WTC11 (cell line): Measurements from ENCODE around the gene PRR14. TPM values are rescaled to one million over a fixed set of nuclear protein-coding genes. Genes with fewer than 3 reads are reported as not detected.

ENCODE experiments used
- ATAC-seq: fragments of 200-7000 bp; cut with Tn5 transposase; 2 replicates; pipeline ENCODE4 v1.10.0; 2021; ENCODE audit warnings: mild to moderate bottlenecking, moderate library complexity
- CTCF ChIA-PET: fragments of 300-600 bp; sonication (Branson Sonifier 250); formaldehyde crosslinking; loops from one replicate; lab custom pipeline; 2021; ENCODE audit warnings: antibody characterized with exemption; lab: Charles Lee
- POLR2A ChIA-PET: fragments of 350-600 bp; sonication (Branson Sonifier 250); formaldehyde crosslinking; loops from one replicate; lab custom pipeline; 2021; ENCODE audit warnings: antibody characterized with exemption; lab: Charles Lee
- DNase-seq: peaks from one replicate; pipeline ENCODE4 v3.0.0; 2021; ENCODE audit warnings: low spot score
- H3K27ac Mint-ChIP-seq: 2 replicates; pipeline ENCODE4 v1.8.0; 2021; ENCODE audit warnings: mixed read lengths
- H3K27me3 Mint-ChIP-seq: 2 replicates; pipeline ENCODE4 v1.8.0; 2021; ENCODE audit warnings: low read depth, mild to moderate bottlenecking, moderate library complexity, mixed read lengths
- H3K36me3 Mint-ChIP-seq: 2 replicates; pipeline ENCODE4 v1.8.0; 2021; ENCODE audit warnings: mixed read lengths
- H3K4me1 Mint-ChIP-seq: 2 replicates; pipeline ENCODE4 v1.8.0; 2022; ENCODE audit warnings: mixed read lengths
- H3K4me3 Mint-ChIP-seq: 2 replicates; pipeline ENCODE4 v1.8.0; 2021; ENCODE audit warnings: mild to moderate bottlenecking, moderate library complexity, mixed read lengths
- H3K9me3 Mint-ChIP-seq: 2 replicates; pipeline ENCODE4 v1.8.0; 2021; ENCODE audit warnings: mixed read lengths
- ATF1 ChIP-seq: sonication (generic); formaldehyde crosslinking; IDR thresholded peaks from 2 replicates; pipeline ENCODE4 v1.8.1; 2023; ENCODE audit warnings: mild to moderate bottlenecking, moderate library complexity, missing genetic modification reagents
- CREB1 ChIP-seq: sonication (generic); formaldehyde crosslinking; IDR thresholded peaks from 2 replicates; pipeline ENCODE4 v1.8.0; 2023; ENCODE audit warnings: mild to moderate bottlenecking, missing genetic modification reagents
- E2F1 ChIP-seq: sonication (generic); formaldehyde crosslinking; IDR thresholded peaks from 2 replicates; pipeline ENCODE4 v1.8.0; 2022; ENCODE audit warnings: mild to moderate bottlenecking, missing genetic modification reagents
- ESRRA ChIP-seq: sonication (generic); formaldehyde crosslinking; IDR thresholded peaks from 2 replicates; pipeline ENCODE4 v1.8.1; 2022; ENCODE audit warnings: mild to moderate bottlenecking, missing genetic modification reagents, borderline replicate concordance
- FOXK1 ChIP-seq: sonication (generic); formaldehyde crosslinking; IDR thresholded peaks from 2 replicates; pipeline ENCODE4 v1.8.0; 2022; ENCODE audit warnings: mild to moderate bottlenecking, moderate library complexity, missing genetic modification reagents
- FOXP4 ChIP-seq: sonication (generic); formaldehyde crosslinking; IDR thresholded peaks from 2 replicates; pipeline ENCODE4 v1.8.0; 2022; ENCODE audit warnings: mild to moderate bottlenecking, missing genetic modification reagents
- NFYB ChIP-seq: sonication (generic); formaldehyde crosslinking; conservative IDR thresholded peaks from 2 replicates; pipeline ENCODE4 v1.8.0; 2022; ENCODE audit warnings: low read depth, missing genetic modification reagents
- NR2C2 ChIP-seq: sonication (generic); formaldehyde crosslinking; IDR thresholded peaks from 2 replicates; pipeline ENCODE4 v1.8.0; 2022; ENCODE audit warnings: mild to moderate bottlenecking, missing genetic modification reagents
- PRRX2 ChIP-seq: fragments of 250-450 bp; sonication (Bioruptor Pico); IDR thresholded peaks from 2 replicates; pipeline ENCODE4 v1.8.0; 2021; ENCODE audit warnings: mild to moderate bottlenecking
- RELA ChIP-seq: sonication (generic); formaldehyde crosslinking; IDR thresholded peaks from 2 replicates; pipeline ENCODE4 v1.8.1; 2022; ENCODE audit warnings: missing genetic modification reagents, mild to moderate bottlenecking, borderline replicate concordance
- STAT6 ChIP-seq: sonication (generic); formaldehyde crosslinking; conservative IDR thresholded peaks from 2 replicates; pipeline ENCODE4 v1.8.1; 2023; ENCODE audit warnings: mild to moderate bottlenecking, low read depth, missing genetic modification reagents, moderate library complexity
- USF2 ChIP-seq: sonication (generic); formaldehyde crosslinking; IDR thresholded peaks from 2 replicates; pipeline ENCODE4 v1.8.1; 2023; ENCODE audit warnings: mild to moderate bottlenecking, missing genetic modification reagents, moderate library complexity
- ZBTB43 ChIP-seq: sonication (generic); formaldehyde crosslinking; IDR thresholded peaks from 2 replicates; pipeline ENCODE4 v1.8.1; 2023; ENCODE audit warnings: mild to moderate bottlenecking, missing genetic modification reagents
- ZNF219 ChIP-seq: sonication (generic); formaldehyde crosslinking; IDR thresholded peaks from 2 replicates; pipeline ENCODE4 v1.8.0; 2023; ENCODE audit warnings: missing genetic modification reagents, mild to moderate bottlenecking, borderline replicate concordance
- ZNF512 ChIP-seq: sonication (generic); formaldehyde crosslinking; IDR thresholded peaks from 2 replicates; pipeline ENCODE4 v1.8.1; 2022; ENCODE audit warnings: missing genetic modification reagents, borderline replicate concordance
- ZNF671 ChIP-seq: fragments of 250-450 bp; sonication (Bioruptor Pico); IDR thresholded peaks from 2 replicates; pipeline ENCODE4 v1.8.0; 2021; ENCODE audit warnings: mild to moderate bottlenecking
- total RNA-seq: library from RNA; stranded (reverse); gene quantifications from 3 replicates; pipeline ENCODE4 v1.2.3, GENCODE V29; 2021
- TF ChIP-seq, protein P1 (sequence below): sonication (generic); formaldehyde crosslinking; IDR thresholded peaks from 2 replicates; pipeline ENCODE4 v1.8.1; 2022; ENCODE audit warnings: mild to moderate bottlenecking, missing genetic modification reagents, moderate library complexity, borderline replicate concordance
- TF ChIP-seq, protein P2 (sequence below): sonication (generic); formaldehyde crosslinking; IDR thresholded peaks from 2 replicates; pipeline ENCODE4 v1.8.1; 2023; ENCODE audit warnings: mild to moderate bottlenecking, moderate library complexity, missing genetic modification reagents
- TF ChIP-seq, protein P3 (sequence below): fragments of 250-450 bp; sonication (Bioruptor Pico); IDR thresholded peaks from 2 replicates; pipeline ENCODE4 v1.9.0; 2021; ENCODE audit warnings: mild to moderate bottlenecking

The PRR14 gene
- total RNA-seq, 1 experiment from 2014 or later: 21.9 TPM

- no peak overlapping the region for H3K27ac Mint-ChIP-seq
- no peak for TF ChIP-seq NR2C2 (CRISPR knock-in tag)
- TF ChIP-seq ZNF512 (CRISPR knock-in tag): no peak
- no peak for TF ChIP-seq NFYB (CRISPR knock-in tag)
- no peak for TF ChIP-seq FOXP4 (CRISPR knock-in tag)
- TF ChIP-seq ZBTB43 (CRISPR knock-in tag): no peak
- TF ChIP-seq ZNF219: no peak
- TF ChIP-seq, protein P1, sequence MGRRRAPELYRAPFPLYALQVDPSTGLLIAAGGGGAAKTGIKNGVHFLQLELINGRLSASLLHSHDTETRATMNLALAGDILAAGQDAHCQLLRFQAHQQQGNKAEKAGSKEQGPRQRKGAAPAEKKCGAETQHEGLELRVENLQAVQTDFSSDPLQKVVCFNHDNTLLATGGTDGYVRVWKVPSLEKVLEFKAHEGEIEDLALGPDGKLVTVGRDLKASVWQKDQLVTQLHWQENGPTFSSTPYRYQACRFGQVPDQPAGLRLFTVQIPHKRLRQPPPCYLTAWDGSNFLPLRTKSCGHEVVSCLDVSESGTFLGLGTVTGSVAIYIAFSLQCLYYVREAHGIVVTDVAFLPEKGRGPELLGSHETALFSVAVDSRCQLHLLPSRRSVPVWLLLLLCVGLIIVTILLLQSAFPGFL (CRISPR knock-in tag): no peak
- TF ChIP-seq USF2 (CRISPR knock-in tag): no peak
- TF ChIP-seq ATF1 (CRISPR knock-in tag): no peak
- no peak overlapping the region for H3K4me3 Mint-ChIP-seq
- no peak for ATAC-seq
- no peak for DNase-seq
- H3K9me3 Mint-ChIP-seq: no peaks in the 10 kb centered on the region
- CTCF ChIA-PET: no interaction called here
- peaks cover 21% of the 10 kb centered on the region for H3K4me1 Mint-ChIP-seq
- POLR2A ChIA-PET: no interaction called here
- H3K27me3 Mint-ChIP-seq: peaks cover 22% of the 10 kb centered on the region
- peaks cover 4% of the 10 kb centered on the region for H3K36me3 Mint-ChIP-seq
Observed at GRCh38 chr16:30654856-30655255, 4.1 kb downstream of the PRR14 start.

DNA sequence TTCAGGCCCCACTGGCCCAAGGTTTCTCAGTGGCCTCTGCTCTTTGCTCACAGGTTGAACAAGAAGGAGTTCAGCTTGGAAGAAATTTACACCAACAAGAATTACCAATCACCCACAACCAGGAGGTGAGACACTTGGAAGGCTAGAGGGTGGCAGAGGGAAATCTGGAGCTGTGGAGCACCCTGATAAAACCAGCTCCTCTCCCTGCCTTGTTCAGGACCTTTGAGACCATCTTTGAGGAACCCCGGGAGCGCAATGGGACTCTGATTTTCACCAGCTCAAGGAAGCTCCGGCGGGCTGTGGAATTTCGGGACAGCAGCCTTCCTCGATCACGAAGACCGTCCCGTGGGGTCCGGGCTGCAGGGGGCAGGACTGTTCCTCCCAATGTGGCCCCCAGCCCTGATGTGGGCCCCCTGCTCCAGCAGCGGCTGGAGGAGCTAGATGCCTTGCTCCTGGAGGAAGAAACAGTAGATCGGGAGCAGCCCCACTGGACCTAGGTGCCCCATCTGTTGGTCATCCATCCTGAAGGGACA is 5.1 kb downstream of the PRR14 start:
- Mint-ChIP-seq H3K27me3 (peaks cover 33% of the 10 kb centered on the region), H3K36me3 (peaks cover 8% of the 10 kb centered on the region), H3K9me3 (no peaks in the 10 kb centered on the region), H3K27ac (no peak overlapping the region), H3K4me1 (peaks cover 22% of the 10 kb centered on the region), H3K4me3 (no peak overlapping the region)
- ATAC-seq: no peak
- CTCF ChIA-PET: interaction anchor here (1.2 kb wide), 1 partner anchor 38 kb away, joined by 3 read pairs; no protein-coding TSS in a partner anchor
- POLR2A ChIA-PET: no interaction called here
- DNase-seq: no peak
- TF ChIP-seq FOXK1 (CRISPR knock-in tag) (no peak), PRRX2 (CRISPR knock-in tag) (no peak), ZNF671 (no peak), STAT6 (CRISPR knock-in tag) (no peak), RELA (no peak), ESRRA (no peak), E2F1 (CRISPR knock-in tag) (no peak), NR2C2 (CRISPR knock-in tag) (no peak), CREB1 (no peak)
- TF ChIP-seq, protein P2, sequence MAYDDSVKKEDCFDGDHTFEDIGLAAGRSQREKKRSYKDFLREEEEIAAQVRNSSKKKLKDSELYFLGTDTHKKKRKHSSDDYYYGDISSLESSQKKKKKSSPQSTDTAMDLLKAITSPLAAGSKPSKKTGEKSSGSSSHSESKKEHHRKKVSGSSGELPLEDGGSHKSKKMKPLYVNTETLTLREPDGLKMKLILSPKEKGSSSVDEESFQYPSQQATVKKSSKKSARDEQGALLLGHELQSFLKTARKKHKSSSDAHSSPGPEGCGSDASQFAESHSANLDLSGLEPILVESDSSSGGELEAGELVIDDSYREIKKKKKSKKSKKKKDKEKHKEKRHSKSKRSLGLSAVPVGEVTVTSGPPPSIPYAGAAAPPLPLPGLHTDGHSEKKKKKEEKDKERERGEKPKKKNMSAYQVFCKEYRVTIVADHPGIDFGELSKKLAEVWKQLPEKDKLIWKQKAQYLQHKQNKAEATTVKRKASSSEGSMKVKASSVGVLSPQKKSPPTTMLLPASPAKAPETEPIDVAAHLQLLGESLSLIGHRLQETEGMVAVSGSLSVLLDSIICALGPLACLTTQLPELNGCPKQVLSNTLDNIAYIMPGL (CRISPR knock-in tag): no peak
- TF ChIP-seq, protein P3, sequence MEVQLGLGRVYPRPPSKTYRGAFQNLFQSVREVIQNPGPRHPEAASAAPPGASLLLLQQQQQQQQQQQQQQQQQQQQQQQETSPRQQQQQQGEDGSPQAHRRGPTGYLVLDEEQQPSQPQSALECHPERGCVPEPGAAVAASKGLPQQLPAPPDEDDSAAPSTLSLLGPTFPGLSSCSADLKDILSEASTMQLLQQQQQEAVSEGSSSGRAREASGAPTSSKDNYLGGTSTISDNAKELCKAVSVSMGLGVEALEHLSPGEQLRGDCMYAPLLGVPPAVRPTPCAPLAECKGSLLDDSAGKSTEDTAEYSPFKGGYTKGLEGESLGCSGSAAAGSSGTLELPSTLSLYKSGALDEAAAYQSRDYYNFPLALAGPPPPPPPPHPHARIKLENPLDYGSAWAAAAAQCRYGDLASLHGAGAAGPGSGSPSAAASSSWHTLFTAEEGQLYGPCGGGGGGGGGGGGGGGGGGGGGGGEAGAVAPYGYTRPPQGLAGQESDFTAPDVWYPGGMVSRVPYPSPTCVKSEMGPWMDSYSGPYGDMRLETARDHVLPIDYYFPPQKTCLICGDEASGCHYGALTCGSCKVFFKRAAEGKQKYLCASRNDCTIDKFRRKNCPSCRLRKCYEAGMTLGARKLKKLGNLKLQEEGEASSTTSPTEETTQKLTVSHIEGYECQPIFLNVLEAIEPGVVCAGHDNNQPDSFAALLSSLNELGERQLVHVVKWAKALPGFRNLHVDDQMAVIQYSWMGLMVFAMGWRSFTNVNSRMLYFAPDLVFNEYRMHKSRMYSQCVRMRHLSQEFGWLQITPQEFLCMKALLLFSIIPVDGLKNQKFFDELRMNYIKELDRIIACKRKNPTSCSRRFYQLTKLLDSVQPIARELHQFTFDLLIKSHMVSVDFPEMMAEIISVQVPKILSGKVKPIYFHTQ: no peak
